Keratinocyte (primary cell): ENCODE data around the gene RASSF1. TPM values are rescaled to one million over a fixed set of nuclear protein-coding genes. Genes with fewer than 3 reads are reported as not detected.

ENCODE experiments used
- DNase-seq: peaks from one replicate; pipeline ENCODE4 v3.0.0-alpha.2; 2011; ENCODE audit warnings: low read depth, missing footprints, low spot score
- FAIRE-seq: peaks from 2 replicates; lab custom pipeline; 2011; peaks lifted over from hg19 to GRCh38; lab: Jason Lieb, UNC
- H2AFZ ChIP-seq: 2 replicates; pipeline ENCODE4 v1.6.0; 2012; ENCODE audit warnings: low read length, control low read depth, inconsistent platforms; ENCODE audit not compliant: control insufficient read depth
- H3K27ac ChIP-seq: 2 replicates; pipeline ENCODE4 v1.5.1; 2011; ENCODE audit warnings: low read length; ENCODE audit not compliant: control insufficient read depth, insufficient read depth
- H3K27me3 ChIP-seq: 3 replicates; pipeline ENCODE4 v1.6.0; 2011; ENCODE audit warnings: low read length; ENCODE audit not compliant: control insufficient read depth, insufficient read depth; ENCODE audit errors: extremely low read depth
- H3K36me3 ChIP-seq, 2 experiments: 2 replicates in 1 of 2; 3 replicates in 1 of 2; pipeline ENCODE4 v1.5.1; 2011; ENCODE audit warnings: low read length in 2 of 2, mild to moderate bottlenecking in 1 of 2; ENCODE audit not compliant: control insufficient read depth in 2 of 2, insufficient read depth in 2 of 2; ENCODE audit errors: extremely low read depth in 1 of 2
- H3K4me1 ChIP-seq: 3 replicates; pipeline ENCODE4 v1.5.1; 2011; ENCODE audit warnings: low read length; ENCODE audit not compliant: control insufficient read depth, insufficient read depth; ENCODE audit errors: extremely low read depth
- H3K4me2 ChIP-seq: 3 replicates; pipeline ENCODE4 v1.6.0; 2011; ENCODE audit warnings: low read depth, low read length; ENCODE audit not compliant: control insufficient read depth, insufficient read depth; ENCODE audit errors: extremely low read depth
- H3K4me3 ChIP-seq, 3 experiments: fragments of 200-600 bp in 1 of 3; sonication (generic) in 1 of 3; 2 replicates in 2 of 3; 3 replicates in 1 of 3; pipeline ENCODE4 v1.5.1; 2011 to 2016; ENCODE audit warnings: low read length in 3 of 3, mild to moderate bottlenecking in 3 of 3, control low read depth in 2 of 3, inconsistent platforms in 1 of 3, low read depth in 1 of 3, mixed read lengths in 1 of 3, mixed run types in 1 of 3, moderate library complexity in 1 of 3; ENCODE audit not compliant: control insufficient read depth in 2 of 3, insufficient read depth in 2 of 3; ENCODE audit errors: extremely low read depth in 1 of 3
- H3K79me2 ChIP-seq: 2 replicates; pipeline ENCODE4 v1.6.0; 2012; ENCODE audit warnings: low read length; ENCODE audit not compliant: control insufficient read depth, insufficient read depth
- H3K9ac ChIP-seq: 3 replicates; pipeline ENCODE4 v1.6.0; 2011; ENCODE audit warnings: low read length; ENCODE audit not compliant: control insufficient read depth, insufficient read depth; ENCODE audit errors: extremely low read depth
- H3K9me1 ChIP-seq: 3 replicates; pipeline ENCODE4 v1.6.0; 2011; ENCODE audit warnings: low read length; ENCODE audit not compliant: control insufficient read depth, insufficient read depth; ENCODE audit errors: extremely low read depth
- H3K9me3 ChIP-seq: 2 replicates; pipeline ENCODE4 v1.5.1; 2012; ENCODE audit warnings: low read depth, low read length; ENCODE audit not compliant: control insufficient read depth
- H4K20me1 ChIP-seq: 3 replicates; pipeline ENCODE4 v1.6.0; 2011; ENCODE audit warnings: low read length; ENCODE audit not compliant: control insufficient read depth, insufficient read depth; ENCODE audit errors: extremely low read depth
- EZH2 ChIP-seq: IDR thresholded peaks from one replicate; pipeline ENCODE4 v1.6.1; 2012; ENCODE audit warnings: inconsistent platforms, mild to moderate bottlenecking, low read length, moderate library complexity
- dilution Hi-C: fragments of 300-500 bp; cut with MboI; formaldehyde crosslinking; loops from one replicate; pipeline ENCODE4 v1.7.0; 2020; ENCODE audit warnings: low sequenced_read_pairs; ENCODE audit not compliant: extremely low pct_ligation_motif_present
- polyA plus RNA-seq, 5 experiments: library from polyadenylated mRNA; depleted of rRNA in 3 of 5; stranded (reverse) in 3 of 5; stranded (forward) in 1 of 5; unstranded in 1 of 5; fragments of >200 nt; gene quantifications; 1 replicate in 1 of 5; 2 replicates in 3 of 5; 3 replicates in 1 of 5; pipeline versions ENCODE4 v1.2.1 to v1.2.3, GENCODE V29; 2011 to 2012; ENCODE audit warnings: missing spikeins in 2 of 5, low read depth in 1 of 5, low replicate concordance in 1 of 5
- TF ChIP-seq, protein P1 (sequence below), 3 experiments: IDR thresholded peaks in 1 of 3; conservative IDR thresholded peaks in 1 of 3; optimal IDR thresholded peaks in 1 of 3; 2 replicates in 2 of 3; 3 replicates in 1 of 3; pipeline versions ENCODE3 to v1.5.1; 2011; ENCODE audit warnings: low read length in 3 of 3, mild to moderate bottlenecking in 3 of 3, moderate library complexity in 2 of 3, control low read depth in 1 of 3, inconsistent platforms in 1 of 3; ENCODE audit not compliant: insufficient read depth in 2 of 3; ENCODE audit errors: extremely low read depth in 1 of 3

The RASSF1 gene
- polyA plus RNA-seq, 1 donor (not counting 4 experiments of a cell fraction or from before 2014, with no cell fraction given) = 28.5 TPM

DNA sequence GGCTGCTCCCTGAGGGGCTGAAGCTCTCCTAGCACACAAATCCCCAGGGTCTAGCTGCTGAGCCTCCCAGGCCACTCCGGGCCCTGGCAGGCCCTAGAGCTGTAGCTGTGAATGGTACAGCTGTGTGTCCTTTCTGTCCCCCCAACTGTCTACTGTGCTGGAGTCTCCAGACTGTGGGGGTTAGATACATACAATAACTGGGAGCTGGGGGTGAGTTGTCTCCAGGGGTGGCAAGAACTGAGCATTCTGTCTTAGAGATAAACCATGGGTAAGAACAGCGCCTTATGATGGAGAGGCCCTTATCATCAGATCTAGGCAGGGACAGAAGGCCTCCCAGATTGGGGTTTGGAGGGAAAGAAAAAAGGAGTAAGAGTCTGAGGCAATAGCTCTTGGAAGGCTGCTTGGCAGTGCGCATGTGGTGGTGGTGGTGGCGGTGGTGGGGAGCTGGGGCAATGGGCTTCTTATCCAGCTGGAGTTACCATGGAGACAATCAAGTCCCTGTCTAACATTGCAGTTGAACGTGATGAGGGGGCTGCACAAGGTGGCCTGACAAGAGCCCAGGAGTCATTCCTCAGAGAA lies 13.6 kb upstream of the RASSF1 start:
- Histone ChIP-seq H3K27ac (no peak overlapping the region), H3K36me3 (peaks cover 26 to 30% of the 10 kb centered on the region in 2 experiments), H3K4me3 (no peak overlapping the region), H3K27me3 (no peaks in the 10 kb centered on the region), H3K79me2 (peaks cover 59% of the 10 kb centered on the region), H3K4me1 (peaks cover 45% of the 10 kb centered on the region), H3K4me2 (no peak overlapping the region), H2AFZ (no peak overlapping the region), H3K9me1 (peaks cover 2% of the 10 kb centered on the region), H3K9ac (no peak overlapping the region), H3K9me3 (no peaks in the 10 kb centered on the region), H4K20me1 (peaks cover 6% of the 10 kb centered on the region)
- DNase-seq (no peak), FAIRE-seq (no peak)
- TF ChIP-seq, protein P1, sequence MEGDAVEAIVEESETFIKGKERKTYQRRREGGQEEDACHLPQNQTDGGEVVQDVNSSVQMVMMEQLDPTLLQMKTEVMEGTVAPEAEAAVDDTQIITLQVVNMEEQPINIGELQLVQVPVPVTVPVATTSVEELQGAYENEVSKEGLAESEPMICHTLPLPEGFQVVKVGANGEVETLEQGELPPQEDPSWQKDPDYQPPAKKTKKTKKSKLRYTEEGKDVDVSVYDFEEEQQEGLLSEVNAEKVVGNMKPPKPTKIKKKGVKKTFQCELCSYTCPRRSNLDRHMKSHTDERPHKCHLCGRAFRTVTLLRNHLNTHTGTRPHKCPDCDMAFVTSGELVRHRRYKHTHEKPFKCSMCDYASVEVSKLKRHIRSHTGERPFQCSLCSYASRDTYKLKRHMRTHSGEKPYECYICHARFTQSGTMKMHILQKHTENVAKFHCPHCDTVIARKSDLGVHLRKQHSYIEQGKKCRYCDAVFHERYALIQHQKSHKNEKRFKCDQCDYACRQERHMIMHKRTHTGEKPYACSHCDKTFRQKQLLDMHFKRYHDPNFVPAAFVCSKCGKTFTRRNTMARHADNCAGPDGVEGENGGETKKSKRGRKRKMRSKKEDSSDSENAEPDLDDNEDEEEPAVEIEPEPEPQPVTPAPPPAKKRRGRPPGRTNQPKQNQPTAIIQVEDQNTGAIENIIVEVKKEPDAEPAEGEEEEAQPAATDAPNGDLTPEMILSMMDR (optimal IDR thresholded peaks at IDR 0.05 in 1 of 3, IDR thresholded peaks at IDR 0.05 in 1 of 3, conservative IDR thresholded peaks at IDR 0.05 in 1 of 3; ENCODE audit: extremely low read depth in 1 of 3, insufficient read depth in 2 of 3, low read length in 3 of 3) = no peak
- TF ChIP-seq EZH2 = no peak
- dilution Hi-C loops = no loop called here

DNA sequence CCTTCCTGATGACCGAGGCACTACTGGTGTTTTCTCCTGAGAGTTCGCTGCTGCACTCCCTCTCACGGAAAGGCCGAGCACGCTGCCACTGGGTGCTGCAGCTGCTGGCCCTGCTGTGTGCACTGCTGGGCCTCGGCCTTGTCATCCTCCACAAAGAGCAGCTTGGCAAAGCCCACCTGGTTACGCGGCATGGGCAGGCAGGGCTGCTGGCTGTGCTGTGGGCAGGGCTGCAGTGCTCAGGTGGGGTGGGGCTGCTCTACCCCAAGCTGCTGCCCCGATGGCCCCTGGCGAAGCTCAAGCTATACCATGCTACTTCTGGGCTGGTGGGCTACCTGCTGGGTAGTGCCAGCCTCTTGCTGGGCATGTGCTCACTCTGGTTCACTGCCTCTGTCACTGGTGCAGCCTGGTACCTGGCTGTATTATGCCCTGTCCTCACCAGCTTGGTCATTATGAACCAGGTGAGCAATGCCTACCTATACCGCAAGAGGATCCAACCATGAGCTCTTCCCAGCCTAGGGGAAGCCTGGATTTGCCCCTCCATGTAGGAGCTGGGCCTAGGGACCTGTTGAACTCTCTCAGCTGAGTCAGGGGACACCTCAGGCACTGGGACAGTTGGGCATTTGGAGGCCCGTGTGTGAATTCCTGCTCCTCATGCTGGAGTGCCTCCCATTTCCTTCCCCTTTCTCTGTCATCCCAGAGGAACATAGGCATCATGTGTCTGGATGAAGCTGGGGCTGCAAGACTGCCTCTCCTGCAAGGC lies 12.8 kb upstream of the RASSF1 start:
- H3K27me3 ChIP-seq = no peaks in the 10 kb centered on the region
- peaks cover 6% of the 10 kb centered on the region for H4K20me1 ChIP-seq
- no peak overlapping the region for H3K27ac ChIP-seq
- no peak for FAIRE-seq
- peaks cover 43% of the 10 kb centered on the region for H3K4me1 ChIP-seq
- dilution Hi-C loops = no loop called here
- peaks cover 26 to 30% of the 10 kb centered on the region in 2 experiments for H3K36me3 ChIP-seq
- TF ChIP-seq, protein P1 (optimal IDR thresholded peaks at IDR 0.05 in 1 of 3, IDR thresholded peaks at IDR 0.05 in 1 of 3, conservative IDR thresholded peaks at IDR 0.05 in 1 of 3; ENCODE audit: extremely low read depth in 1 of 3, insufficient read depth in 2 of 3, low read length in 3 of 3) = no peak
- H3K9me1 ChIP-seq = peaks cover 2% of the 10 kb centered on the region
- no peak overlapping the region for H2AFZ ChIP-seq
- no peak overlapping the region for H3K4me2 ChIP-seq
- no peaks in the 10 kb centered on the region for H3K9me3 ChIP-seq
- DNase-seq = no peak
- H3K79me2 ChIP-seq = peaks cover 51% of the 10 kb centered on the region
- H3K4me3 ChIP-seq = no peak overlapping the region
- no peak overlapping the region for H3K9ac ChIP-seq
